Body of pancreas (tissue), 4 donors: Measurements from ENCODE around the gene GRIA3. TPM values are rescaled to one million over a fixed set of nuclear protein-coding genes. Genes with fewer than 3 reads are reported as not detected.

Experiments used
- ATAC-seq: fragments of 150-250 bp; one replicate; pipeline ENCODE4 v1.9.1; 2016
- DNase-seq, 4 donors: peaks; one replicate each; pipeline ENCODE4 v3.0.0-alpha.2; 2019
- H3K27ac ChIP-seq, 4 donors: fragments of 200-600 bp; sonication (generic); 1 replicate in 3 of 4; 2 replicates in 1 of 4; pipeline versions ENCODE4 v1.5.1 to v1.6.1; 2016 to 2019; ENCODE audit warnings: mild to moderate bottlenecking in 1 of 4, mixed read lengths in 1 of 4, moderate library complexity in 1 of 4
- H3K27me3 ChIP-seq, 2 donors: fragments of 200-600 bp; sonication (generic); one replicate each; pipeline ENCODE4 v1.6.0; 2016; ENCODE audit warnings: mild to moderate bottlenecking in 1 of 2
- H3K36me3 ChIP-seq, 2 donors: fragments of 200-600 bp; sonication (generic); replicated peaks in 1 of 2; 2 replicates each; pipeline ENCODE4 v1.5.1; 2016; ENCODE audit warnings: low read depth in 2 of 2; ENCODE audit not compliant: insufficient read depth in 1 of 2
- H3K4me1 ChIP-seq: fragments of 200-600 bp; sonication (generic); one replicate; pipeline ENCODE4 v1.6.0; 2016
- H3K4me3 ChIP-seq, 2 donors: fragments of 200-600 bp; sonication (generic); 1 replicate in 1 of 2; 2 replicates in 1 of 2; pipeline ENCODE4 v1.5.1; 2016 to 2019
- H3K9me3 ChIP-seq, 3 donors: fragments of 200-600 bp; sonication (generic); 1 replicate in 2 of 3; 2 replicates in 1 of 3; pipeline ENCODE4 v1.5.1; 2016
- CTCF ChIP-seq, 7 experiments: fragments of 450-650 bp in 4 of 7; fragments of 200-600 bp in 3 of 7; sonication (generic) in 3 of 7; IDR thresholded peaks; one replicate each; pipeline ENCODE4 v1.5.1; 2016 to 2019; ENCODE audit warnings: antibody characterized with exemption in 7 of 7
- POLR2A ChIP-seq, 3 donors: fragments of 450-650 bp; IDR thresholded peaks; one replicate each; pipeline ENCODE4 v1.6.1; 2016; ENCODE audit warnings: antibody characterized with exemption in 3 of 3, mild to moderate bottlenecking in 2 of 3
- WGBS, 2 donors: methylation state at CpG; one replicate each; pipeline ENCODE4 v1.1.5; 2017; 5-methylcytosine and 5-hydroxymethylcytosine counted together
- intact Hi-C: fragments of 100-400 bp; cut with DNase I; formaldehyde crosslinking; loops from one replicate; pipeline ENCODE4 v1.15.1; 2023
- total RNA-seq, 2 donors: library from RNA; depleted of rRNA; stranded (reverse); fragments of >200 nt; gene quantifications; one replicate each; pipeline ENCODE4 v1.1.0, GENCODE V29; 2016

The GRIA3 gene
- total RNA-seq, 2 donors from 2014 or later: 0.52 to 0.99 TPM

- no peak overlapping the region for H3K27ac ChIP-seq
- intact Hi-C loops: no loop called here
- WGBS, 2 donors: 53 to 63% methylated on average over 1 of the region's 1 CpG
- no peak overlapping the region for H3K4me3 ChIP-seq
- H3K4me1 ChIP-seq: no peaks in the 10 kb centered on the region
- no peaks in the 10 kb centered on the region for H3K9me3 ChIP-seq
- DNase-seq: no peak
- H3K27me3 ChIP-seq: no peaks in the 10 kb centered on the region
- no peak for TF ChIP-seq POLR2A (IDR thresholded peaks at IDR 0.05)
- no peak for TF ChIP-seq CTCF (IDR thresholded peaks at IDR 0.05)
- no peaks in the 10 kb centered on the region for H3K36me3 ChIP-seq
- no peak for ATAC-seq
These were observed 152.6 kb downstream of the GRIA3 start for GRCh38 chrX:123336666-123337065.

DNA sequence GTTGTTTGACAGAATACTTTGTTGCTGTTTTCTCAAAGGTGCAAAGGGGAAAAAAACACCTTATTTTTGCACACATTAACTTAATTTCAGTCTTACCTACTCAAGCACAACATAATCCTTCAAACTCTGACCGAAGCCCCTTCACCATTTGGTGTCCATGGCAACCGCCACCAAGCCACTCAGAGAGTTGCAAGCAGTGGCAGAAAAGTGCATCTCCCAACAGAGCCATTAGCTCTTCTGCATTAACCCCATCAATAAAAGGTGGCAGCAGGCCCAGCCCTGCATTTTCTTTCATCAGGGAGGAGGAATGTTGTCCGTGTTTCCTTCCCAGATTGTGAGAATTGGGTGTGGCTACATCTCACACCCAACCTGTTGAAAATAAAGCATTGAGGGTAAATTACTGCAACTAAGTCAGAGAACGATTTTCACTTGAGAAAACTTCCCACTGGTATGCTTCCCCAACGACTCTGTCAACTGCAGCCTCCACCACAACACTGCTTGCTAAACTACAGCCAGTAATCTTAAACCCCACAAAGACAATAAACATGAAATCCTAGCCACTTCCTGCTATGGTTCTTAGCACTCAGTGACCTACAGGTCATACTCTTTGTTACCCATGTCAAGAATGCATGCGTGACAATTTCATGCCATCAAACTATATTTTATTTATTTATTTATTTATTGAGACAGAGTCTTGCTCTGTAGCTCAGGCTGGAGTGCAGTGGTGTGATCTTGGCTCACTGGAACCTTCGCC lies 154.0 kb downstream of the GRIA3 start:
- H3K36me3 ChIP-seq: no peaks in the 10 kb centered on the region

GRCh38 chrX:123339221-123339905 lies 155.3 kb downstream of the GRIA3 start:
- no peak for TF ChIP-seq CTCF (IDR thresholded peaks at IDR 0.05)
- no peak for TF ChIP-seq POLR2A (IDR thresholded peaks at IDR 0.05)
- DNase-seq: no peak
- H3K9me3 ChIP-seq: no peaks in the 10 kb centered on the region
- no peak for ATAC-seq
- no peaks in the 10 kb centered on the region for H3K4me1 ChIP-seq
- H3K4me3 ChIP-seq: no peak overlapping the region
- WGBS, 2 donors: 83 to 86% methylated on average over 4 of the region's 4 CpGs
- no peaks in the 10 kb centered on the region for H3K27me3 ChIP-seq
- H3K27ac ChIP-seq: no peak overlapping the region
- intact Hi-C loops: no loop called here
- H3K36me3 ChIP-seq: no peaks in the 10 kb centered on the region

More for the DNA sequence above, 154.0 kb downstream of the GRIA3 start:
- TF ChIP-seq POLR2A (IDR thresholded peaks at IDR 0.05) (no peak), CTCF (IDR thresholded peaks at IDR 0.05) (no peak)
- ATAC-seq (no peak), DNase-seq (no peak)
- Histone ChIP-seq H3K27ac (no peak overlapping the region), H3K27me3 (no peaks in the 10 kb centered on the region), H3K9me3 (no peaks in the 10 kb centered on the region), H3K4me1 (no peaks in the 10 kb centered on the region), H3K4me3 (no peak overlapping the region)
- intact Hi-C loops: no loop called here
- WGBS, 2 donors: 66 to 72% methylated on average over 7 of the region's 7 CpGs

DNA sequence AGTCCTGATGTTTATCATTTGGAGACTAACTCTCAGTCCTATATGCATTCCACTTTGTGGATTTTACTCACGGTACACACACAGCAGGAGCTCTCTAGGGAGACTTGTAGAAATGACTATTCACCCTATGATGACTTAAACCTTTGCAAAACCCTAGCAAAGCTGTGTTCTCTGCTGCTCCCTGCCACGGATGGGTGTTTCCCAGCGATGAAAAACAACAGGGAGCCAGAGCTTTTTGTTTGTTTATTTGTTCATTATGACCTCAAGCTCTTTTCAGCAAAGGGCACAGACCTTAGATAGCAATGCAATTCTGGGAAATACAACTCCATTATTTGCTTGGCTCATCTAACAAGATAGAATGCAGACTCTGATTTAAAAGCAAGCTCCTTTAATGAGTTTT lies 156.6 kb downstream of the GRIA3 start:
- no peaks in the 10 kb centered on the region for H3K27me3 ChIP-seq
- DNase-seq: no peak
- H3K4me3 ChIP-seq: no peak overlapping the region
- H3K27ac ChIP-seq: no peak overlapping the region
- no peak for TF ChIP-seq POLR2A (IDR thresholded peaks at IDR 0.05)
- TF ChIP-seq CTCF (IDR thresholded peaks at IDR 0.05): no peak
- intact Hi-C loops: no loop called here
- no peaks in the 10 kb centered on the region for H3K4me1 ChIP-seq
- no peak for ATAC-seq
- 21 to 42% methylated on average over 3 of the region's 3 CpGs for WGBS, 2 donors
- no peaks in the 10 kb centered on the region for H3K9me3 ChIP-seq
- no peaks in the 10 kb centered on the region for H3K36me3 ChIP-seq
